HEK293 (cell line): Measurements from ENCODE around the gene DAGLA.

ENCODE experiments used
- OSR2 ChIP-seq: fragments of 450-650 bp; formaldehyde crosslinking; IDR thresholded peaks from 2 replicates; pipeline ENCODE4 v1.5.1; 2016; ENCODE audit warnings: missing biosample characterization, missing genetic modification characterization
- YY1 ChIP-seq: fragments of 450-650 bp; formaldehyde crosslinking; IDR thresholded peaks from 2 replicates; pipeline ENCODE4 v1.5.1; 2018; ENCODE audit warnings: missing biosample characterization, missing genetic modification characterization
- ZBTB44 ChIP-seq: fragments of 450-650 bp; IDR thresholded peaks from 2 replicates; pipeline ENCODE4 v1.5.1; 2018; ENCODE audit warnings: missing biosample characterization, mild to moderate bottlenecking, missing genetic modification characterization
- ZNF274 ChIP-seq, 2 experiments: fragments of 200-500 bp in 1 of 2; fragments of 450-650 bp in 1 of 2; sonication (Bioruptor generic) in 1 of 2; formaldehyde crosslinking in 1 of 2; IDR thresholded peaks; 2 replicates each; pipeline versions ENCODE4 v1.5.1 to v1.6.1; 2014 to 2016; ENCODE audit warnings: borderline replicate concordance in 1 of 2, inconsistent platforms in 1 of 2, low read length in 1 of 2, missing biosample characterization in 1 of 2, missing genetic modification characterization in 1 of 2
- TF ChIP-seq, protein P1 (sequence below): fragments of 450-650 bp; formaldehyde crosslinking; IDR thresholded peaks from 2 replicates; pipeline ENCODE4 v1.5.1; 2016; ENCODE audit warnings: missing biosample characterization, missing genetic modification characterization
- TF ChIP-seq, protein P2 (sequence below): fragments of 450-650 bp; formaldehyde crosslinking; IDR thresholded peaks from 2 replicates; pipeline ENCODE4 v1.5.1; 2016; ENCODE audit warnings: missing biosample characterization, missing genetic modification characterization

GRCh38 chr11:61739966-61740365 is 59.8 kb downstream of the DAGLA start:
- TF ChIP-seq OSR2: no peak
- TF ChIP-seq, protein P1, sequence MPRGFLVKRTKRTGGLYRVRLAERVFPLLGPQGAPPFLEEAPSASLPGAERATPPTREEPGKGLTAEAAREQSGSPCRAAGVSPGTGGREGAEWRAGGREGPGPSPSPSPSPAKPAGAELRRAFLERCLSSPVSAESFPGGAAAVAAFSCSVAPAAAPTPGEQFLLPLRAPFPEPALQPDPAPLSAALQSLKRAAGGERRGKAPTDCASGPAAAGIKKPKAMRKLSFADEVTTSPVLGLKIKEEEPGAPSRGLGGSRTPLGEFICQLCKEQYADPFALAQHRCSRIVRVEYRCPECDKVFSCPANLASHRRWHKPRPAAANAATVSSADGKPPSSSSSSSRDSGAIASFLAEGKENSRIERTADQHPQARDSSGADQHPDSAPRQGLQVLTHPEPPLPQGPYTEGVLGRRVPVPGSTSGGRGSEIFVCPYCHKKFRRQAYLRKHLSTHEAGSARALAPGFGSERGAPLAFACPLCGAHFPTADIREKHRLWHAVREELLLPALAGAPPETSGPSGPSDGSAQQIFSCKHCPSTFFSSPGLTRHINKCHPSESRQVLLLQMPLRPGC: no peak
- no peak for TF ChIP-seq ZBTB44
- TF ChIP-seq ZNF274 (IDR thresholded peaks at IDR 0.05; ENCODE audit: low read length): no peak
- TF ChIP-seq ZNF274 (tag by site-specific recombination; IDR thresholded peaks at IDR 0.05; ENCODE audit: borderline replicate concordance): no peak
- TF ChIP-seq, protein P2, sequence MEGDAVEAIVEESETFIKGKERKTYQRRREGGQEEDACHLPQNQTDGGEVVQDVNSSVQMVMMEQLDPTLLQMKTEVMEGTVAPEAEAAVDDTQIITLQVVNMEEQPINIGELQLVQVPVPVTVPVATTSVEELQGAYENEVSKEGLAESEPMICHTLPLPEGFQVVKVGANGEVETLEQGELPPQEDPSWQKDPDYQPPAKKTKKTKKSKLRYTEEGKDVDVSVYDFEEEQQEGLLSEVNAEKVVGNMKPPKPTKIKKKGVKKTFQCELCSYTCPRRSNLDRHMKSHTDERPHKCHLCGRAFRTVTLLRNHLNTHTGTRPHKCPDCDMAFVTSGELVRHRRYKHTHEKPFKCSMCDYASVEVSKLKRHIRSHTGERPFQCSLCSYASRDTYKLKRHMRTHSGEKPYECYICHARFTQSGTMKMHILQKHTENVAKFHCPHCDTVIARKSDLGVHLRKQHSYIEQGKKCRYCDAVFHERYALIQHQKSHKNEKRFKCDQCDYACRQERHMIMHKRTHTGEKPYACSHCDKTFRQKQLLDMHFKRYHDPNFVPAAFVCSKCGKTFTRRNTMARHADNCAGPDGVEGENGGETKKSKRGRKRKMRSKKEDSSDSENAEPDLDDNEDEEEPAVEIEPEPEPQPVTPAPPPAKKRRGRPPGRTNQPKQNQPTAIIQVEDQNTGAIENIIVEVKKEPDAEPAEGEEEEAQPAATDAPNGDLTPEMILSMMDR (tag by site-specific recombination): no peak
- no peak for TF ChIP-seq YY1 (tag by site-specific recombination)
